ENCODE data around the gene PCBD2.

DNA sequence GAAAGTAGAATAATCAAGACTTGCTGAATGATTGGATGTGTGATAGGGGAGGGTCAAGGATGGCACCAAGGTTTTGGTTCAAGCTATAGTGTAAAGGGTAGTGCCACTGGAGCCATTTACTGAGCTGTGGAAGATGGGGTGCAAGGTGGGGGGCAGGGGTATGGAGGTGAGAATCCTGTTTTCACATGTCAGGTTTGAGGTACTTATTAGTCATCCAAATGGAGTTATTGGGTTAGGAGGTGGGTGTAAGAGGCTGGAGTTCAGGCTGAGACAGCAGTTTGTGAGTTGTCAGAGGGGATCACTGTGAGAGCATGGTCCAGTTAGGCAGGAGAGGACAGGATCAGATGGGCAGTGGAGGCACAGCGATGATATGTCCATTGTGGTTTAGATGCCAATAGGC lies 8.9 kb downstream of the PCBD2 start:
- TF ChIP-seq CTCF (IDR thresholded peaks at IDR 0.05; ENCODE audit: insufficient read depth, low read length, poor library complexity, severe bottlenecking) (no peak), EZH2phosphoT487 (conservative IDR thresholded peaks at IDR 0.05; ENCODE audit: low read length) (no peak)
